GM12872 (cell line): ENCODE measurements around the gene ACER3.

ENCODE experiments used
- CTCF ChIP-seq: IDR thresholded peaks from 3 replicates; pipeline ENCODE4 v1.5.1; 2011; ENCODE audit warnings: low read depth, mild to moderate bottlenecking, low read length, moderate library complexity; ENCODE audit not compliant: insufficient read depth

Gene ACER3

GRCh38 chr11:77009533-77010160 lies 148.9 kb downstream of the ACER3 start:
- no peak for TF ChIP-seq CTCF

DNA sequence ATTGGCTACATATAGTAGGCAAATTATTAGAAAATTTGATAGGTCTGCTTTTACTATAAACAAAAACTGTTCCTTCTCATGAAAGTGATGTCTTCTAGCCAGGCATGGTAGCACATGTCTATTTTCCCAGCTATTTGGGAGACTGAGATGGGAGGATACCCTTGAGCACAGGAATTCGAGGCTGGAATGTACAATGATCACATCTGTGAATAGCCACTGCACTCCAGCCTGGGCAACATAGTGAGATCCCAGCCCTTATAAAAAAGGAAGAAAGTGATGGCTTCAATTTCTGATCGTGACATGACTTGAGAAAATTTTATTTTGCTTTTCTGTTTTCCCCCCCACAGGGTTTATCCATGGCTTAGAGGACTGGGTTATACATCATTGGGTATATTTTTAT lies 154.0 kb downstream of the ACER3 start:
- TF ChIP-seq CTCF = no peak

DNA sequence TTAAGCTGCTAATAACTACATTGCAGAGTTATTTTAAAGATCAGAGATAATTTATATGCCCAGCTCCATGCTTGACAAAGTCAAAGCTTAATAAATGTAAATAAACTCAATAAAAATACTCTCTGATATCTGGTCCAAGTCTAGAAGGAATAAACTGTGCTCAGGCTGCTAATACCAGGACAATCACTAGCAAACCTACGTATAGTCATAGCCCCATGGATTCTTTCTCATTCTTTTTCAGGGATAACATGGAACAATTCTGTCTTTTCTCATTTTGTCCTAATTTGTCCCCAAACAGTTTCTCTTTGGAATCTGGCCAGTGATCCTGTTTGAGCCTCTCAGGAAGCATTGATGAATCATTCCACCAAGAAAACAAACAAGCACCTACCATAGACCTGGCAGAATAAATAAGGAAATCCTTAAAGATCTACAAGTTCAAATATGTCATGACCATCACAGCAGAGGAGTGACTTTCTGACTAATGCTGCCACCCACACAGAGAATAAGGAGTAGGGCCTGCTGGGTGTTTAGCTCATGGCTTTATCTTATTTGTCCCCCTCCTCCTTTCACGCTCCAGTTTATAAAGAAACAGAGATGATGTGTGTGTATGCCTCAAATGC lies 159.4 kb downstream of the ACER3 start:
- TF ChIP-seq CTCF = no peak

GRCh38 chr11:77020734-77021133 lies 160.0 kb downstream of the ACER3 start:
- TF ChIP-seq CTCF = no peak

GRCh38 chr11:77024745-77025144 lies 164.0 kb downstream of the ACER3 start:
- TF ChIP-seq CTCF = no peak

DNA sequence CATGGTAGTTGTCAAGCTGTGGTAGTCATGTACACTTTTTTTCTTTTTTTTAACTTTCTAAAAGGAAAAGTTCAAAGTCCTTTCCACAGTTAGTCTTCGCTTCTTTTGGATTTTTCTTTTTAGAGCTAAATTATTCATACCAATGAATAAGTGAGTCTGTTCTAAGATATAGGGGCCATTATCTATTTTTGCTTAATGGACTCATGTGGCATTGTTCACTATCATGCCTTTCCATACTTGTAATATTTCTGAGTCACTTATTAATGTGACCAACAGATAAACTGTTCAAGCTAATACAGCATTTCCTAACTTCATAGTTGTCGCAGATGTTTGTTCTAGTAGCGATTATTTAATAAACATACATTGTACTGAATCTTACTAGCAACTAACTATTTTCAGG lies 165.5 kb downstream of the ACER3 start:
- TF ChIP-seq CTCF = no peak

DNA sequence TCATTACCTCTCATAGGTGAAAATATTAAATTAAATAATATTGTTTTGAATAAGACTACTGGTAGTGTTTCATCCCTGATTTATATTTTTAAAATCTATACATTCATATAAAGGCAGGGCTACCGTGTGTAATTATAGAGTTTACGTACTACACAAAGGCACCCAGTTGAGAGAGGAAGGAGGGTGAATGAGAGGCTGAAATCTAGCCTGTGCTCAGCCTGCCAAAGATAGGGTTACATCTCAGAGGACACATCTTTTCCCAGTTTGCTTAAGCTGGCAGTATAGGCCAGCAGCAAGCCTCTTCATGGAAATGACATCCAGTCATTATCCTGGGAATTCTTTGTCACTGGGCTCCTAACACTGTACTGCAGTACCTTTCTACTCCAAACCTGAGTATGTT lies 166.0 kb downstream of the ACER3 start:
- TF ChIP-seq CTCF = no peak
